ENCODE results near the gene PARP6.

GRCh38 chr15:72313448-72313840 lies 41.1 kb upstream of the PARP6 start:
- TF ChIP-seq CTCF (IDR thresholded peaks at IDR 0.05) (no peak), POLR2A (IDR thresholded peaks at IDR 0.05) (no peak)

Measured in breast epithelium (tissue), 3 donors.